Panc1 (cell line): ENCODE measurements around the gene C7.

Source experiments
- CTCF ChIP-seq: fragments of 450-650 bp; IDR thresholded peaks from 2 replicates; pipeline ENCODE4 v1.5.1; 2017; ENCODE audit warnings: mild to moderate bottlenecking
- REST ChIP-seq, 2 experiments: IDR thresholded peaks; 2 replicates each; pipeline ENCODE4 v1.6.1; 2011 to 2012; ENCODE audit warnings: low read depth in 2 of 2, control low read depth in 1 of 2, low read length in 1 of 2, mild to moderate bottlenecking in 1 of 2, moderate library complexity in 1 of 2; ENCODE audit not compliant: insufficient read depth in 1 of 2
- TCF7L2 ChIP-seq: IDR thresholded peaks from 2 replicates; pipeline ENCODE4 v1.6.1; 2011; ENCODE audit warnings: mild to moderate bottlenecking, low read depth, low read length, inconsistent platforms

- TF ChIP-seq CTCF (no peak), TCF7L2 (no peak), REST (IDR thresholded peaks at IDR 0.05; ENCODE audit: insufficient read depth in 1 of 2, low read depth in 2 of 2, low read length in 1 of 2) (no peak)
These were observed 46.0 kb downstream of the C7 start for GRCh38 chr5:40955313-40955712.
